Keratinocyte (primary cell): ENCODE data around the gene EMP1. TPM values are rescaled to one million over a fixed set of nuclear protein-coding genes. Genes with fewer than 3 reads are reported as not detected.

Source experiments
- DNase-seq: peaks from one replicate; pipeline ENCODE4 v3.0.0-alpha.2; 2011; ENCODE audit warnings: low read depth, missing footprints, low spot score
- FAIRE-seq: peaks from 2 replicates; lab custom pipeline; 2011; peaks lifted over from hg19 to GRCh38; lab: Jason Lieb, UNC
- H2AFZ ChIP-seq: 2 replicates; pipeline ENCODE4 v1.6.0; 2012; ENCODE audit warnings: low read length, control low read depth, inconsistent platforms; ENCODE audit not compliant: control insufficient read depth
- H3K27ac ChIP-seq: 2 replicates; pipeline ENCODE4 v1.5.1; 2011; ENCODE audit warnings: low read length; ENCODE audit not compliant: control insufficient read depth, insufficient read depth
- H3K27me3 ChIP-seq: 3 replicates; pipeline ENCODE4 v1.6.0; 2011; ENCODE audit warnings: low read length; ENCODE audit not compliant: control insufficient read depth, insufficient read depth; ENCODE audit errors: extremely low read depth
- H3K36me3 ChIP-seq, 2 experiments: 2 replicates in 1 of 2; 3 replicates in 1 of 2; pipeline ENCODE4 v1.5.1; 2011; ENCODE audit warnings: low read length in 2 of 2, mild to moderate bottlenecking in 1 of 2; ENCODE audit not compliant: control insufficient read depth in 2 of 2, insufficient read depth in 2 of 2; ENCODE audit errors: extremely low read depth in 1 of 2
- H3K4me1 ChIP-seq: 3 replicates; pipeline ENCODE4 v1.5.1; 2011; ENCODE audit warnings: low read length; ENCODE audit not compliant: control insufficient read depth, insufficient read depth; ENCODE audit errors: extremely low read depth
- H3K4me2 ChIP-seq: 3 replicates; pipeline ENCODE4 v1.6.0; 2011; ENCODE audit warnings: low read depth, low read length; ENCODE audit not compliant: control insufficient read depth, insufficient read depth; ENCODE audit errors: extremely low read depth
- H3K4me3 ChIP-seq, 3 experiments: fragments of 200-600 bp in 1 of 3; sonication (generic) in 1 of 3; 2 replicates in 2 of 3; 3 replicates in 1 of 3; pipeline ENCODE4 v1.5.1; 2011 to 2016; ENCODE audit warnings: low read length in 3 of 3, mild to moderate bottlenecking in 3 of 3, control low read depth in 2 of 3, inconsistent platforms in 1 of 3, low read depth in 1 of 3, mixed read lengths in 1 of 3, mixed run types in 1 of 3, moderate library complexity in 1 of 3; ENCODE audit not compliant: control insufficient read depth in 2 of 3, insufficient read depth in 2 of 3; ENCODE audit errors: extremely low read depth in 1 of 3
- H3K79me2 ChIP-seq: 2 replicates; pipeline ENCODE4 v1.6.0; 2012; ENCODE audit warnings: low read length; ENCODE audit not compliant: control insufficient read depth, insufficient read depth
- H3K9ac ChIP-seq: 3 replicates; pipeline ENCODE4 v1.6.0; 2011; ENCODE audit warnings: low read length; ENCODE audit not compliant: control insufficient read depth, insufficient read depth; ENCODE audit errors: extremely low read depth
- H3K9me1 ChIP-seq: 3 replicates; pipeline ENCODE4 v1.6.0; 2011; ENCODE audit warnings: low read length; ENCODE audit not compliant: control insufficient read depth, insufficient read depth; ENCODE audit errors: extremely low read depth
- H3K9me3 ChIP-seq: 2 replicates; pipeline ENCODE4 v1.5.1; 2012; ENCODE audit warnings: low read depth, low read length; ENCODE audit not compliant: control insufficient read depth
- H4K20me1 ChIP-seq: 3 replicates; pipeline ENCODE4 v1.6.0; 2011; ENCODE audit warnings: low read length; ENCODE audit not compliant: control insufficient read depth, insufficient read depth; ENCODE audit errors: extremely low read depth
- EZH2 ChIP-seq: IDR thresholded peaks from one replicate; pipeline ENCODE4 v1.6.1; 2012; ENCODE audit warnings: inconsistent platforms, mild to moderate bottlenecking, low read length, moderate library complexity
- dilution Hi-C: fragments of 300-500 bp; cut with MboI; formaldehyde crosslinking; loops from one replicate; pipeline ENCODE4 v1.7.0; 2020; ENCODE audit warnings: low sequenced_read_pairs; ENCODE audit not compliant: extremely low pct_ligation_motif_present
- polyA plus RNA-seq, 5 experiments: library from polyadenylated mRNA; depleted of rRNA in 3 of 5; stranded (reverse) in 3 of 5; stranded (forward) in 1 of 5; unstranded in 1 of 5; fragments of >200 nt; gene quantifications; 1 replicate in 1 of 5; 2 replicates in 3 of 5; 3 replicates in 1 of 5; pipeline versions ENCODE4 v1.2.1 to v1.2.3, GENCODE V29; 2011 to 2012; ENCODE audit warnings: missing spikeins in 2 of 5, low read depth in 1 of 5, low replicate concordance in 1 of 5
- TF ChIP-seq, protein P1 (sequence below), 3 experiments: IDR thresholded peaks in 1 of 3; conservative IDR thresholded peaks in 1 of 3; optimal IDR thresholded peaks in 1 of 3; 2 replicates in 2 of 3; 3 replicates in 1 of 3; pipeline versions ENCODE3 to v1.5.1; 2011; ENCODE audit warnings: low read length in 3 of 3, mild to moderate bottlenecking in 3 of 3, moderate library complexity in 2 of 3, control low read depth in 1 of 3, inconsistent platforms in 1 of 3; ENCODE audit not compliant: insufficient read depth in 2 of 3; ENCODE audit errors: extremely low read depth in 1 of 3

The EMP1 gene
- polyA plus RNA-seq, 1 donor (not counting 4 experiments of a cell fraction or from before 2014, with no cell fraction given): 583 TPM

DNA sequence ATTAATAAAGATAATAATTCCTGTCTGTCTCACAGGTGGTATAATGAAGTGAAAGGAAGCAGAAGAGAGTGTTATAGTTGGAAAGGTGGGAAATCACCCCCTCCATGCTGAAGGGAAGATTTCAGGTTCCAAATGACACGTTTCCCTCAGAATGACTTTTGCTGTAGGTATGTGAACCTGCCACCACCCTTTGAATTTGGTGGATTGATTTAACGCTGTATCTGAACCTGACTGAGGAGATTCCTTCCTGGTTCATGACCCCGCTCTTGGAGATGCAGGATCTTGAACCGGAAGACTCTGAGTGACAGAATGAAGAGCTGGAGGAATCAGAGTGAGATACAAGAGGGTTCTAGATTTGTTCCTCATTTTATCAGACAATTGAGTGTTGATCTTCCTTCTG lies 20.3 kb upstream of the EMP1 start:
- dilution Hi-C loops: no loop called here
- Histone ChIP-seq H3K4me1 (peaks cover 73% of the 10 kb centered on the region), H3K27me3 (no peaks in the 10 kb centered on the region), H3K36me3 (no peaks in the 10 kb centered on the region), H3K9me3 (no peaks in the 10 kb centered on the region), H3K4me2 (peak overlapping the region; percentile 50), H3K9ac (no peak overlapping the region), H4K20me1 (no peaks in the 10 kb centered on the region), H3K9me1 (no peaks in the 10 kb centered on the region), H2AFZ (no peak overlapping the region), H3K27ac (peak overlapping the region; percentile 96), H3K4me3 (no peak overlapping the region), H3K79me2 (no peaks in the 10 kb centered on the region)
- TF ChIP-seq EZH2: no peak
- TF ChIP-seq, protein P1, sequence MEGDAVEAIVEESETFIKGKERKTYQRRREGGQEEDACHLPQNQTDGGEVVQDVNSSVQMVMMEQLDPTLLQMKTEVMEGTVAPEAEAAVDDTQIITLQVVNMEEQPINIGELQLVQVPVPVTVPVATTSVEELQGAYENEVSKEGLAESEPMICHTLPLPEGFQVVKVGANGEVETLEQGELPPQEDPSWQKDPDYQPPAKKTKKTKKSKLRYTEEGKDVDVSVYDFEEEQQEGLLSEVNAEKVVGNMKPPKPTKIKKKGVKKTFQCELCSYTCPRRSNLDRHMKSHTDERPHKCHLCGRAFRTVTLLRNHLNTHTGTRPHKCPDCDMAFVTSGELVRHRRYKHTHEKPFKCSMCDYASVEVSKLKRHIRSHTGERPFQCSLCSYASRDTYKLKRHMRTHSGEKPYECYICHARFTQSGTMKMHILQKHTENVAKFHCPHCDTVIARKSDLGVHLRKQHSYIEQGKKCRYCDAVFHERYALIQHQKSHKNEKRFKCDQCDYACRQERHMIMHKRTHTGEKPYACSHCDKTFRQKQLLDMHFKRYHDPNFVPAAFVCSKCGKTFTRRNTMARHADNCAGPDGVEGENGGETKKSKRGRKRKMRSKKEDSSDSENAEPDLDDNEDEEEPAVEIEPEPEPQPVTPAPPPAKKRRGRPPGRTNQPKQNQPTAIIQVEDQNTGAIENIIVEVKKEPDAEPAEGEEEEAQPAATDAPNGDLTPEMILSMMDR (optimal IDR thresholded peaks at IDR 0.05 in 1 of 3, IDR thresholded peaks at IDR 0.05 in 1 of 3, conservative IDR thresholded peaks at IDR 0.05 in 1 of 3; ENCODE audit: extremely low read depth in 1 of 3, insufficient read depth in 2 of 3, low read length in 3 of 3): no peak
- peak; percentile 64 for FAIRE-seq
- DNase-seq: no peak

DNA sequence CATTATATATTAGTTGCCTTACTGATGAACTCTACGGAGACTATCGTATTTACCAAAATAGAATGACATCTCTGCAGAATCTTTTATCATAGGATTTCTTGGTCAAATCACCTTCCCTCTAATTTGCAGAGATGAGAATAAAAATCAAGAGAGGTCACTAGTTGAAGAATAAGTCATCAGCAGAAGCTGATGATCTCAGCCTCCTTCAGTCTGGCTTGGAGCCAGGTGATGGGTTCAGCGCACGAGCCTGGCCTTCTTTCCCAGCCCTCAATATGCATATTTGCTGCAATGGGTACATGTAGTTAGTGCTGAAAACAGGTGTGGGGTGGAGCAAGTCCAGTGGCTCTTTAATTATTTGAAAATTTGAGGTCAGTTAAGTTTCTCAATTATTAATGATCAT lies 19.2 kb upstream of the EMP1 start:
- TF ChIP-seq EZH2: no peak
- TF ChIP-seq, protein P1 (optimal IDR thresholded peaks at IDR 0.05 in 1 of 3, IDR thresholded peaks at IDR 0.05 in 1 of 3, conservative IDR thresholded peaks at IDR 0.05 in 1 of 3; ENCODE audit: extremely low read depth in 1 of 3, insufficient read depth in 2 of 3, low read length in 3 of 3): no peak
- H3K4me1 ChIP-seq: peaks cover 62% of the 10 kb centered on the region

More for the DNA sequence above, 19.2 kb upstream of the EMP1 start:
- H3K27me3 ChIP-seq: no peaks in the 10 kb centered on the region
- H3K9me3 ChIP-seq: no peaks in the 10 kb centered on the region
- H4K20me1 ChIP-seq: no peaks in the 10 kb centered on the region
- DNase-seq (no peak), FAIRE-seq (peak; percentile 70)
- H3K9ac ChIP-seq: no peak overlapping the region
- dilution Hi-C loops: no loop called here
- no peaks in the 10 kb centered on the region for H3K36me3 ChIP-seq
- no peak overlapping the region for H2AFZ ChIP-seq
- H3K9me1 ChIP-seq: no peaks in the 10 kb centered on the region
- H3K79me2 ChIP-seq: no peaks in the 10 kb centered on the region
- H3K4me3 ChIP-seq: no peak overlapping the region
- H3K27ac ChIP-seq: no peak overlapping the region
- no peak overlapping the region for H3K4me2 ChIP-seq
